Measurements from ENCODE around the gene ZFYVE16. TPM values are rescaled to one million over a fixed set of nuclear protein-coding genes. Genes with fewer than 3 reads are reported as not detected.

The ZFYVE16 gene
- polyA plus RNA-seq, 2 of the 4 experiments (the other 2 are of a cell fraction), result 16.4 to 26.2 TPM

- no peak overlapping the region for H3K27ac ChIP-seq
- DNase-seq (ENCODE audit: low read depth in 1 of 2, low spot score in 1 of 2), result peak; percentile 44 to 63
- TF ChIP-seq NPAS2 (CRISPR knock-in tag; IDR thresholded peaks at IDR 0.05; ENCODE audit: borderline replicate concordance), result no peak
- TF ChIP-seq POLR2A (IDR thresholded peaks at IDR 0.05; ENCODE audit: low read length), result no peak
- peak; percentile 68 for TF ChIP-seq CTCF (IDR thresholded peaks at IDR 0.05)
- peak; percentile 46 to 51; a peak in 4 of 5 replicates for TF ChIP-seq RAD21 (conservative IDR thresholded peaks at IDR 0.05 in 1 of 2, IDR thresholded peaks at IDR 0.05 in 1 of 2)
- peak; percentile 56 for TF ChIP-seq SMC3 (IDR thresholded peaks at IDR 0.05)
- no peak for TF ChIP-seq CBX2 (IDR thresholded peaks at IDR 0.05; ENCODE audit: borderline replicate concordance, low read depth)
- no peak for TF ChIP-seq CEBPB (IDR thresholded peaks at IDR 0.05)
- FAIRE-seq, result peak; percentile 32
- POLR2A ChIA-PET, result interaction anchor here (1.0 kb wide), 1 partner anchor 173 kb away, joined by 3 read pairs; the partner anchor contains the start of genes DHFR and MSH3
- H3K4me2 ChIP-seq, result no peak overlapping the region
- H3K4me3 ChIP-seq, result no peak overlapping the region
- CTCF ChIA-PET, result interaction anchor here (0.6 to 3.6 kb wide), 12 partner anchors 14 to 1158 kb away, joined by 3 to 14 read pairs (median 4); no protein-coding TSS in a partner anchor
- WGBS (ENCODE audit: missing lambda C conversion rate), result 90% methylated on average over 3 of the region's 3 CpGs
- H3K9me3 ChIP-seq, result peaks cover 5% of the 10 kb centered on the region; the same call in 1 of the 3 replicates
- no peaks in the 10 kb centered on the region for H3K4me1 ChIP-seq
- peak; percentile 77 to 94 for ATAC-seq
Observed at GRCh38 chr5:80481019-80481893, 73.4 kb downstream of the ZFYVE16 start.

GRCh38 chr5:80482578-80482977 lies 74.7 kb downstream of the ZFYVE16 start:
- 66% methylated on average over 4 of the region's 4 CpGs for WGBS (ENCODE audit: missing lambda C conversion rate)
- POLR2A ChIA-PET, result no interaction called here
- CTCF ChIA-PET, result interaction anchor here (1.4 to 3.6 kb wide), 2 partner anchors 16 to 190 kb away, joined by 3 to 14 read pairs; no protein-coding TSS in a partner anchor
- H3K4me2 ChIP-seq, result no peak overlapping the region
- no peak for ATAC-seq
- no peak for DNase-seq (ENCODE audit: low read depth in 1 of 2, low spot score in 1 of 2)
- H3K4me3 ChIP-seq, result no peak overlapping the region
- peaks cover 5% of the 10 kb centered on the region; the same call in 1 of the 3 replicates for H3K9me3 ChIP-seq
- H3K4me1 ChIP-seq, result peaks cover 6% of the 10 kb centered on the region; the same call in 1 of the 3 replicates
- no peak overlapping the region for H3K27ac ChIP-seq
- no peak for TF ChIP-seq EHMT2 (IDR thresholded peaks at IDR 0.05; ENCODE audit: low read depth)
- no peak for TF ChIP-seq MAFK (IDR thresholded peaks at IDR 0.05; ENCODE audit: partially characterized antibody)
- FAIRE-seq, result no peak

- peaks cover 6% of the 10 kb centered on the region; the same call in 1 of the 3 replicates for H3K4me1 ChIP-seq
- no peak for DNase-seq (ENCODE audit: low read depth in 1 of 2, low spot score in 1 of 2)
- no peak for TF ChIP-seq HOXB5 (CRISPR knock-in tag; IDR thresholded peaks at IDR 0.05)
- no peak for TF ChIP-seq KDM1A (IDR thresholded peaks at IDR 0.05; ENCODE audit: low read depth)
- TF ChIP-seq EHF (CRISPR knock-in tag; IDR thresholded peaks at IDR 0.05), result no peak
- TF ChIP-seq HDAC2 (IDR thresholded peaks at IDR 0.05), result no peak
- no peak for TF ChIP-seq RCOR1 (IDR thresholded peaks at IDR 0.05; ENCODE audit: low read depth, low read length)
- TF ChIP-seq REST (IDR thresholded peaks at IDR 0.05), result no peak
- TF ChIP-seq HOXB13 (CRISPR knock-in tag; IDR thresholded peaks at IDR 0.05; ENCODE audit: low read depth), result no peak
- TF ChIP-seq FOSL2 (IDR thresholded peaks at IDR 0.05), result no peak
- no peak for TF ChIP-seq FOSL2 (CRISPR knock-in tag; IDR thresholded peaks at IDR 0.05)
- no peak for TF ChIP-seq GATA3 (IDR thresholded peaks at IDR 0.05; ENCODE audit: borderline replicate concordance)
- no peak for TF ChIP-seq TFCP2L1 (CRISPR knock-in tag; IDR thresholded peaks at IDR 0.05)
- no peak for TF ChIP-seq NPAS2 (CRISPR knock-in tag; IDR thresholded peaks at IDR 0.05; ENCODE audit: borderline replicate concordance)
- TF ChIP-seq PHF8 (IDR thresholded peaks at IDR 0.05; ENCODE audit: borderline replicate concordance, low read depth), result no peak
- no peak for TF ChIP-seq FOSB (CRISPR knock-in tag; IDR thresholded peaks at IDR 0.05)
- no peak for TF ChIP-seq FOXS1 (CRISPR knock-in tag; IDR thresholded peaks at IDR 0.05)
- no peak for TF ChIP-seq RNF2 (IDR thresholded peaks at IDR 0.05; ENCODE audit: borderline replicate concordance, low read depth)
- no peak for TF ChIP-seq JUN (IDR thresholded peaks at IDR 0.05)
- TF ChIP-seq CHD2 (IDR thresholded peaks at IDR 0.05; ENCODE audit: low read length, partially characterized antibody), result no peak
- no peak for TF ChIP-seq ESRRA (IDR thresholded peaks at IDR 0.05; ENCODE audit: borderline replicate concordance, low read length)
- TF ChIP-seq ZSCAN20 (CRISPR knock-in tag; IDR thresholded peaks at IDR 0.05), result no peak
- 94% methylated on average over 3 of the region's 3 CpGs for WGBS (ENCODE audit: missing lambda C conversion rate)
- no peak for FAIRE-seq
- ChIA-PET CTCF (interaction anchor here (1.6 kb wide), 1 partner anchor 188 kb away, joined by 4 read pairs; no protein-coding TSS in a partner anchor), POLR2A (no interaction called here)
- no peak overlapping the region for H3K27ac ChIP-seq
- peaks cover 5% of the 10 kb centered on the region; the same call in 1 of the 3 replicates for H3K9me3 ChIP-seq
- H3K4me3 ChIP-seq, result no peak overlapping the region
- no peak for ATAC-seq
- H3K4me2 ChIP-seq, result no peak overlapping the region
Observed at GRCh38 chr5:80483636-80484232, 75.9 kb downstream of the ZFYVE16 start.
